Keratinocyte (primary cell): ENCODE data around the gene COX5A. TPM values are rescaled to one million over a fixed set of nuclear protein-coding genes. Genes with fewer than 3 reads are reported as not detected.
A peak's percentile ranks its signal among the peaks of the same experiment; 100 is the strongest.

Experiments
- DNase-seq: peaks from one replicate; pipeline ENCODE4 v3.0.0-alpha.2; 2011; ENCODE audit warnings: low read depth, missing footprints, low spot score
- FAIRE-seq: peaks from 2 replicates; lab custom pipeline; 2011; peaks lifted over from hg19 to GRCh38; lab: Jason Lieb, UNC
- H2AFZ ChIP-seq: 2 replicates; pipeline ENCODE4 v1.6.0; 2012; ENCODE audit warnings: low read length, control low read depth, inconsistent platforms; ENCODE audit not compliant: control insufficient read depth
- H3K27ac ChIP-seq: 2 replicates; pipeline ENCODE4 v1.5.1; 2011; ENCODE audit warnings: low read length; ENCODE audit not compliant: control insufficient read depth, insufficient read depth
- H3K27me3 ChIP-seq: 3 replicates; pipeline ENCODE4 v1.6.0; 2011; ENCODE audit warnings: low read length; ENCODE audit not compliant: control insufficient read depth, insufficient read depth; ENCODE audit errors: extremely low read depth
- H3K36me3 ChIP-seq, 2 experiments: 2 replicates in 1 of 2; 3 replicates in 1 of 2; pipeline ENCODE4 v1.5.1; 2011; ENCODE audit warnings: low read length in 2 of 2, mild to moderate bottlenecking in 1 of 2; ENCODE audit not compliant: control insufficient read depth in 2 of 2, insufficient read depth in 2 of 2; ENCODE audit errors: extremely low read depth in 1 of 2
- H3K4me1 ChIP-seq: 3 replicates; pipeline ENCODE4 v1.5.1; 2011; ENCODE audit warnings: low read length; ENCODE audit not compliant: control insufficient read depth, insufficient read depth; ENCODE audit errors: extremely low read depth
- H3K4me2 ChIP-seq: 3 replicates; pipeline ENCODE4 v1.6.0; 2011; ENCODE audit warnings: low read depth, low read length; ENCODE audit not compliant: control insufficient read depth, insufficient read depth; ENCODE audit errors: extremely low read depth
- H3K4me3 ChIP-seq, 3 experiments: fragments of 200-600 bp in 1 of 3; sonication (generic) in 1 of 3; 2 replicates in 2 of 3; 3 replicates in 1 of 3; pipeline ENCODE4 v1.5.1; 2011 to 2016; ENCODE audit warnings: low read length in 3 of 3, mild to moderate bottlenecking in 3 of 3, control low read depth in 2 of 3, inconsistent platforms in 1 of 3, low read depth in 1 of 3, mixed read lengths in 1 of 3, mixed run types in 1 of 3, moderate library complexity in 1 of 3; ENCODE audit not compliant: control insufficient read depth in 2 of 3, insufficient read depth in 2 of 3; ENCODE audit errors: extremely low read depth in 1 of 3
- H3K79me2 ChIP-seq: 2 replicates; pipeline ENCODE4 v1.6.0; 2012; ENCODE audit warnings: low read length; ENCODE audit not compliant: control insufficient read depth, insufficient read depth
- H3K9ac ChIP-seq: 3 replicates; pipeline ENCODE4 v1.6.0; 2011; ENCODE audit warnings: low read length; ENCODE audit not compliant: control insufficient read depth, insufficient read depth; ENCODE audit errors: extremely low read depth
- H3K9me1 ChIP-seq: 3 replicates; pipeline ENCODE4 v1.6.0; 2011; ENCODE audit warnings: low read length; ENCODE audit not compliant: control insufficient read depth, insufficient read depth; ENCODE audit errors: extremely low read depth
- H3K9me3 ChIP-seq: 2 replicates; pipeline ENCODE4 v1.5.1; 2012; ENCODE audit warnings: low read depth, low read length; ENCODE audit not compliant: control insufficient read depth
- H4K20me1 ChIP-seq: 3 replicates; pipeline ENCODE4 v1.6.0; 2011; ENCODE audit warnings: low read length; ENCODE audit not compliant: control insufficient read depth, insufficient read depth; ENCODE audit errors: extremely low read depth
- CTCF ChIP-seq, 3 experiments: IDR thresholded peaks in 1 of 3; conservative IDR thresholded peaks in 1 of 3; optimal IDR thresholded peaks in 1 of 3; 2 replicates in 2 of 3; 3 replicates in 1 of 3; pipeline versions ENCODE3 to v1.5.1; 2011; ENCODE audit warnings: low read length in 3 of 3, mild to moderate bottlenecking in 3 of 3, moderate library complexity in 2 of 3, control low read depth in 1 of 3, inconsistent platforms in 1 of 3; ENCODE audit not compliant: insufficient read depth in 2 of 3; ENCODE audit errors: extremely low read depth in 1 of 3
- EZH2 ChIP-seq: IDR thresholded peaks from one replicate; pipeline ENCODE4 v1.6.1; 2012; ENCODE audit warnings: inconsistent platforms, mild to moderate bottlenecking, low read length, moderate library complexity
- dilution Hi-C: fragments of 300-500 bp; cut with MboI; formaldehyde crosslinking; loops from one replicate; pipeline ENCODE4 v1.7.0; 2020; ENCODE audit warnings: low sequenced_read_pairs; ENCODE audit not compliant: extremely low pct_ligation_motif_present
- polyA plus RNA-seq, 5 experiments: library from polyadenylated mRNA; depleted of rRNA in 3 of 5; stranded (reverse) in 3 of 5; stranded (forward) in 1 of 5; unstranded in 1 of 5; fragments of >200 nt; gene quantifications; 1 replicate in 1 of 5; 2 replicates in 3 of 5; 3 replicates in 1 of 5; pipeline versions ENCODE4 v1.2.1 to v1.2.3, GENCODE V29; 2011 to 2012; ENCODE audit warnings: missing spikeins in 2 of 5, low read depth in 1 of 5, low replicate concordance in 1 of 5

Gene COX5A
- polyA plus RNA-seq, 1 donor (not counting 4 experiments of a cell fraction or from before 2014, with no cell fraction given) = 217 TPM

DNA sequence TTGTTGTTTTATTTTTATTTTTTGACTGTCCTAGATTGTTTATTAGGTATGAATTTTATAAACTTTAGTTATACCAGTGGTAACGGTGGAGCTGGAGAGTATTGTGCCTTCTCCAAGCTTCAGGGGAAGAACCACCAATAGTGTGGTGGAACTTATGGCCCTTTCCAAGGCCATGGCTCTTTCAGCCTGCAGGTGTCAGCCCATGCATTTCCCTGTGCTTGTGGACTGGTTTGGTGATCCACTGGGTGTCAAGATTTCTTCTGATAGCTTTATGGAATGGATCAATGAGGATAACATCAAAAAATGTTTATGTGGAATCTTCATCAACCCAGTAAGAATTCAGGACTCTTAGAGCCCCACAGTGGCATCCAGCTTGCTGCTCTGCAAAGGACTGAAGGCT is 38.3 kb upstream of the COX5A start:
- Histone ChIP-seq H3K9me1 (no peaks in the 10 kb centered on the region), H3K79me2 (no peaks in the 10 kb centered on the region), H2AFZ (no peak overlapping the region), H3K4me3 (no peak overlapping the region), H3K4me2 (no peak overlapping the region), H3K36me3 (no peaks in the 10 kb centered on the region), H3K27ac (no peak overlapping the region), H3K9me3 (no peaks in the 10 kb centered on the region), H4K20me1 (no peaks in the 10 kb centered on the region), H3K27me3 (peaks cover 4% of the 10 kb centered on the region), H3K9ac (no peak overlapping the region), H3K4me1 (no peaks in the 10 kb centered on the region)
- DNase-seq (no peak), FAIRE-seq (no peak)
- dilution Hi-C loops = no loop called here
- TF ChIP-seq EZH2 (no peak), CTCF (optimal IDR thresholded peaks at IDR 0.05 in 1 of 3, IDR thresholded peaks at IDR 0.05 in 1 of 3, conservative IDR thresholded peaks at IDR 0.05 in 1 of 3; ENCODE audit: extremely low read depth in 1 of 3, insufficient read depth in 2 of 3, low read length in 3 of 3) (peak in 2 of 3 experiments; percentile 12 to 19)

- peak; percentile 44 for FAIRE-seq
- no peak overlapping the region for H2AFZ ChIP-seq
- dilution Hi-C loops = no loop called here
Observed at GRCh38 chr15:74967670-74968069, 29.8 kb upstream of the COX5A start.

More at GRCh38 chr15:74967670-74968069, 29.8 kb upstream of the COX5A start:
- Histone ChIP-seq H3K79me2 (no peaks in the 10 kb centered on the region), H3K36me3 (no peaks in the 10 kb centered on the region), H3K9ac (no peak overlapping the region), H3K4me3 (no peak overlapping the region), H4K20me1 (no peaks in the 10 kb centered on the region), H3K4me1 (peaks cover 15% of the 10 kb centered on the region), H3K9me1 (no peaks in the 10 kb centered on the region), H3K27me3 (no peaks in the 10 kb centered on the region), H3K27ac (no peak overlapping the region), H3K9me3 (no peaks in the 10 kb centered on the region), H3K4me2 (no peak overlapping the region)
- TF ChIP-seq CTCF (optimal IDR thresholded peaks at IDR 0.05 in 1 of 3, IDR thresholded peaks at IDR 0.05 in 1 of 3, conservative IDR thresholded peaks at IDR 0.05 in 1 of 3; ENCODE audit: extremely low read depth in 1 of 3, insufficient read depth in 2 of 3, low read length in 3 of 3) = no peak
- no peak for TF ChIP-seq EZH2
- no peak for DNase-seq
